Measurements from ENCODE around the gene CD163.
"Not testable (repeated sequence)": the region's sequence is repeated elsewhere in the genome, so short reads cannot be mapped to it uniquely, and the experiment has no call there.

DNA sequence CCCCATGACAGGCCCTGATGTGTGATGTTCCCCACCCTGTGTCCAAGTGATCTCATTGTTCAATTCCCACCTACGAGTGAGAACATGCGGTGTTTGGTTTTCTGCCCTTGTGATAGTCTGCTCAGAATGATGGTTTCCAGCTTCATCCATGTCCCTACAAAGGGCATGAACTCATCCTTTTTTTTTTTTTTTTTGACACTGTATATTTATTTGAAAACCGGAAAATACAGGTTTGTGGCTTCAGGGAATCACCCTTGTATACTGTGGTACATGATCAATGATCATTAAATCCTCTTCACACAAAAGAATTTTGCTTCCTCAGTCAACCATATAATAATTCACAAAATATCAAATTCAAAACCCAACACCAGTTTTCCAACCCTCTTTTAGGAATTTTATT is 66.1 kb downstream of the CD163 start:
- TF ChIP-seq, protein P1, sequence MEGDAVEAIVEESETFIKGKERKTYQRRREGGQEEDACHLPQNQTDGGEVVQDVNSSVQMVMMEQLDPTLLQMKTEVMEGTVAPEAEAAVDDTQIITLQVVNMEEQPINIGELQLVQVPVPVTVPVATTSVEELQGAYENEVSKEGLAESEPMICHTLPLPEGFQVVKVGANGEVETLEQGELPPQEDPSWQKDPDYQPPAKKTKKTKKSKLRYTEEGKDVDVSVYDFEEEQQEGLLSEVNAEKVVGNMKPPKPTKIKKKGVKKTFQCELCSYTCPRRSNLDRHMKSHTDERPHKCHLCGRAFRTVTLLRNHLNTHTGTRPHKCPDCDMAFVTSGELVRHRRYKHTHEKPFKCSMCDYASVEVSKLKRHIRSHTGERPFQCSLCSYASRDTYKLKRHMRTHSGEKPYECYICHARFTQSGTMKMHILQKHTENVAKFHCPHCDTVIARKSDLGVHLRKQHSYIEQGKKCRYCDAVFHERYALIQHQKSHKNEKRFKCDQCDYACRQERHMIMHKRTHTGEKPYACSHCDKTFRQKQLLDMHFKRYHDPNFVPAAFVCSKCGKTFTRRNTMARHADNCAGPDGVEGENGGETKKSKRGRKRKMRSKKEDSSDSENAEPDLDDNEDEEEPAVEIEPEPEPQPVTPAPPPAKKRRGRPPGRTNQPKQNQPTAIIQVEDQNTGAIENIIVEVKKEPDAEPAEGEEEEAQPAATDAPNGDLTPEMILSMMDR (IDR thresholded peaks at IDR 0.05): not testable (repeated sequence)
- TF ChIP-seq POLR2A (IDR thresholded peaks at IDR 0.05); POLR2AphosphoS5 (IDR thresholded peaks at IDR 0.05; ENCODE audit: insufficient read depth in 1 of 2, low read depth in 1 of 2): not testable (repeated sequence)
